ENCODE measurements around the gene SLC9A9. TPM values are rescaled to one million over a fixed set of nuclear protein-coding genes. Genes with fewer than 3 reads are reported as not detected.

Gene SLC9A9
- total and polyA plus RNA-seq, 10 of the 15 experiments (the other 5 are each of a cell fraction or from before 2014, with no cell fraction given): 3.5 to 14.2 (median 9.3) TPM

DNA sequence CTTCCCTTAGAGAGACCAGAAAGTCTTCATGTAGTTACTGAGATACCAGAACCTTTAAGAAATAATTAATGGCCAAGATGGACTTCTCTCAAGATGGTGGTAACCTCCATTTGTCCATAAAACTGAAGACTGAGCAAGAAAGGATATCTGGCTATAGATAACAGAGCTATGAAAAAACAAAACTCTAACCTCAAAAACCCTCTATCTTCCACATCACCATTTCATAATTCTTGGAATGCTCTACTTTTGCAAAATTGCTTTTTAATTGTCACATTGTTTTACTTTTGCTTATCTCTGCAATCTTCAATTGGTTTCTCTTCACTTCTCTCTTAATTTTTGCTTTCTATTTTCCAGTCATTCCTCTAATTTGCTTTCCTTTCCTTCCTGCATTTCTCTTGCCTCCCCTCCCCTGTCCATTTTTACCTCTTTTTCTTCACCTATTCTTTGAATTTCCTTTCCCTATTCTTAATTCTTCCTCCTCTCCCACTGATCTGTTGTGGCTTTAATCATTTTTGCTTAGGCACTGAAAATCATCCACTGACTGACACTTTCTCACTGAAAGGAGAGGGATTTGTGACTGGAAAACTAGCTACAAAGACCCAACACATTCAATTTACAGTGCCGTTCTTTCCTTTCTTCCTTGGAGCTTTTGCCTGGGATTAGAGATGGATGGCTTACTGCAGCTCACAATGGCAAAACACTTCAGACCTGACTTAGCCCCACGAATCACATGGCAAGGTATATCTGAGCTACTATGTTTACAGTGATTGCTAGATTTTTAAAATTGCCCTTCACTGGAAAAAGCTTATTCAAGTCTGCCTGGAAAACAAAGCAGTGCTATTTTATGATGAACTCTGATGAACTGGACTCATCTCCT is 485.9 kb downstream of the SLC9A9 start:
- Histone ChIP-seq H3K79me2 (ENCODE audit: control insufficient read depth, insufficient read depth, low read length) (no peaks in the 10 kb centered on the region), H3K4me3 (no peak overlapping the region), H3K27me3 (replicated peaks in 1 of 2; ENCODE audit: control insufficient read depth in 2 of 2, insufficient read depth in 2 of 2, low read length in 1 of 2) (no peaks in the 10 kb centered on the region), H3K9ac (ENCODE audit: control insufficient read depth, insufficient read depth, low read length) (no peak overlapping the region), H2AFZ (ENCODE audit: control insufficient read depth, low read depth, low read length) (no peak overlapping the region), H3K9me3 (replicated peaks; ENCODE audit: control insufficient read depth, insufficient read depth, low read length) (no peaks in the 10 kb centered on the region), H3K27ac (ENCODE audit: control insufficient read depth, insufficient read depth) (no peak overlapping the region), H4K20me1 (ENCODE audit: control insufficient read depth, insufficient read depth) (no peaks in the 10 kb centered on the region), H3K36me3 (ENCODE audit: control insufficient read depth in 2 of 2, insufficient read depth in 2 of 2, low read length in 1 of 2) (no peaks in the 10 kb centered on the region), H3K4me2 (ENCODE audit: control insufficient read depth, insufficient read depth) (no peak overlapping the region), H3K4me1 (ENCODE audit: control insufficient read depth, insufficient read depth, low read length) (no peaks in the 10 kb centered on the region)
- no TSS peak for BruUV-seq (replicated peaks)
- ChIA-PET POLR2A (no interaction called here), RAD21 (ENCODE audit: unreplicated experiment) (interaction anchor here (0.7 to 1.5 kb wide), 3 partner anchors 9 to 312 kb away, joined by 3 to 4 read pairs (median 3); no protein-coding TSS in a partner anchor), SMC1A (ENCODE audit: uncharacterized antibody, unreplicated experiment) (interaction anchor here (0.8 to 2.6 kb wide), 5 partner anchors 9 to 320 kb away, joined by 3 to 8 read pairs (median 3); no protein-coding TSS in a partner anchor), CTCF (interaction anchor here (0.9 to 1.1 kb wide), 3 partner anchors 27 to 311 kb away, joined by 3 read pairs; no protein-coding TSS in a partner anchor)
- 70% methylated on average over 2 of the region's 2 CpGs for WGBS (ENCODE audit: insufficient coverage, insufficient replicate concordance, low lambda C conversion rate, missing lambda C conversion rate)
- DNase-seq (ENCODE audit: low read depth, low spot score) (no peak), ATAC-seq (no peak), FAIRE-seq (no peak)
- intact Hi-C loops (cut with micrococcal nuclease; ENCODE audit: unreplicated experiment): no loop called here
- in situ Hi-C loops (cut with MboI): no loop called here
- no peak for TF ChIP-seq MYC (IDR thresholded peaks at IDR 0.05; ENCODE audit: insufficient read depth, insufficient read length, insufficient replicate concordance, low read length, severe bottlenecking)
- TF ChIP-seq ZNF24 (IDR thresholded peaks at IDR 0.05): no peak
- TF ChIP-seq JUND (IDR thresholded peaks at IDR 0.05; ENCODE audit: low read depth, low read length): no peak
- no peak for TF ChIP-seq POLR2AphosphoS2 (IDR thresholded peaks at IDR 0.05; ENCODE audit: low read depth, low read length)
- TF ChIP-seq STAT3 (IDR thresholded peaks at IDR 0.05; ENCODE audit: low read depth, low read length): no peak
- TF ChIP-seq IRF4 (IDR thresholded peaks at IDR 0.05; ENCODE audit: low read depth, low read length): no peak
- no peak for TF ChIP-seq RAD21 (IDR thresholded peaks at IDR 0.05; ENCODE audit: insufficient read depth, low read depth, low read length)
- no peak for TF ChIP-seq NR2C2 (IDR thresholded peaks at IDR 0.05; ENCODE audit: borderline replicate concordance, control insufficient read depth, insufficient read length, low read depth)
- TF ChIP-seq, protein P1, sequence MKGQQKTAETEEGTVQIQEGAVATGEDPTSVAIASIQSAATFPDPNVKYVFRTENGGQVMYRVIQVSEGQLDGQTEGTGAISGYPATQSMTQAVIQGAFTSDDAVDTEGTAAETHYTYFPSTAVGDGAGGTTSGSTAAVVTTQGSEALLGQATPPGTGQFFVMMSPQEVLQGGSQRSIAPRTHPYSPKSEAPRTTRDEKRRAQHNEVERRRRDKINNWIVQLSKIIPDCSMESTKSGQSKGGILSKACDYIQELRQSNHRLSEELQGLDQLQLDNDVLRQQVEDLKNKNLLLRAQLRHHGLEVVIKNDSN (IDR thresholded peaks at IDR 0.05; ENCODE audit: borderline replicate concordance, extremely low read length, insufficient read depth, low read depth, low read length): no peak
- no peak for TF ChIP-seq NFYA (IDR thresholded peaks at IDR 0.05; ENCODE audit: borderline replicate concordance, low read depth, low read length)
- no peak for TF ChIP-seq HDAC2 (IDR thresholded peaks at IDR 0.05)
- TF ChIP-seq FOXM1 (IDR thresholded peaks at IDR 0.05; ENCODE audit: low read depth, low read length): no peak
- no peak for TF ChIP-seq MEF2B (IDR thresholded peaks at IDR 0.05; ENCODE audit: partially characterized antibody, poor library complexity, severe bottlenecking)
- TF ChIP-seq, protein P2, sequence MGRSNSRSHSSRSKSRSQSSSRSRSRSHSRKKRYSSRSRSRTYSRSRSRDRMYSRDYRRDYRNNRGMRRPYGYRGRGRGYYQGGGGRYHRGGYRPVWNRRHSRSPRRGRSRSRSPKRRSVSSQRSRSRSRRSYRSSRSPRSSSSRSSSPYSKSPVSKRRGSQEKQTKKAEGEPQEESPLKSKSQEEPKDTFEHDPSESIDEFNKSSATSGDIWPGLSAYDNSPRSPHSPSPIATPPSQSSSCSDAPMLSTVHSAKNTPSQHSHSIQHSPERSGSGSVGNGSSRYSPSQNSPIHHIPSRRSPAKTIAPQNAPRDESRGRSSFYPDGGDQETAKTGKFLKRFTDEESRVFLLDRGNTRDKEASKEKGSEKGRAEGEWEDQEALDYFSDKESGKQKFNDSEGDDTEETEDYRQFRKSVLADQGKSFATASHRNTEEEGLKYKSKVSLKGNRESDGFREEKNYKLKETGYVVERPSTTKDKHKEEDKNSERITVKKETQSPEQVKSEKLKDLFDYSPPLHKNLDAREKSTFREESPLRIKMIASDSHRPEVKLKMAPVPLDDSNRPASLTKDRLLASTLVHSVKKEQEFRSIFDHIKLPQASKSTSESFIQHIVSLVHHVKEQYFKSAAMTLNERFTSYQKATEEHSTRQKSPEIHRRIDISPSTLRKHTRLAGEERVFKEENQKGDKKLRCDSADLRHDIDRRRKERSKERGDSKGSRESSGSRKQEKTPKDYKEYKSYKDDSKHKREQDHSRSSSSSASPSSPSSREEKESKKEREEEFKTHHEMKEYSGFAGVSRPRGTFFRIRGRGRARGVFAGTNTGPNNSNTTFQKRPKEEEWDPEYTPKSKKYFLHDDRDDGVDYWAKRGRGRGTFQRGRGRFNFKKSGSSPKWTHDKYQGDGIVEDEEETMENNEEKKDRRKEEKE (IDR thresholded peaks at IDR 0.05): no peak
- no peak for TF ChIP-seq KDM1A (IDR thresholded peaks at IDR 0.05; ENCODE audit: borderline replicate concordance)
- no peak for TF ChIP-seq BRCA1 (IDR thresholded peaks at IDR 0.05; ENCODE audit: low read depth, low read length)
- TF ChIP-seq ZNF217 (IDR thresholded peaks at IDR 0.05): no peak
- TF ChIP-seq CREB1 (IDR thresholded peaks at IDR 0.05; ENCODE audit: low read depth): no peak
- TF ChIP-seq, protein P3, sequence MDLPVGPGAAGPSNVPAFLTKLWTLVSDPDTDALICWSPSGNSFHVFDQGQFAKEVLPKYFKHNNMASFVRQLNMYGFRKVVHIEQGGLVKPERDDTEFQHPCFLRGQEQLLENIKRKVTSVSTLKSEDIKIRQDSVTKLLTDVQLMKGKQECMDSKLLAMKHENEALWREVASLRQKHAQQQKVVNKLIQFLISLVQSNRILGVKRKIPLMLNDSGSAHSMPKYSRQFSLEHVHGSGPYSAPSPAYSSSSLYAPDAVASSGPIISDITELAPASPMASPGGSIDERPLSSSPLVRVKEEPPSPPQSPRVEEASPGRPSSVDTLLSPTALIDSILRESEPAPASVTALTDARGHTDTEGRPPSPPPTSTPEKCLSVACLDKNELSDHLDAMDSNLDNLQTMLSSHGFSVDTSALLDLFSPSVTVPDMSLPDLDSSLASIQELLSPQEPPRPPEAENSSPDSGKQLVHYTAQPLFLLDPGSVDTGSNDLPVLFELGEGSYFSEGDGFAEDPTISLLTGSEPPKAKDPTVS (IDR thresholded peaks at IDR 0.05; ENCODE audit: low read depth, low read length): no peak
